Smooth muscle cell (in vitro differentiated cells): ENCODE results near the gene HLA-DPA1. TPM values are rescaled to one million over a fixed set of nuclear protein-coding genes. Genes with fewer than 3 reads are reported as not detected.

ENCODE experiments used
- DNase-seq: peaks from one replicate; lab custom pipeline; 2025; ENCODE audit not compliant: unreplicated experiment; lab: John Stamatoyannopoulos, UW
- H2AFZ ChIP-seq: fragments of 200-600 bp; sonication (generic); 2 replicates; pipeline ENCODE4 v1.6.0; 2016; ENCODE audit warnings: antibody characterized with exemption, low read depth, mild to moderate bottlenecking
- H3F3A ChIP-seq: fragments of 200-600 bp; sonication (generic); 2 replicates; pipeline ENCODE4 v1.6.0; 2017; ENCODE audit warnings: antibody characterized with exemption, low read depth
- H3K27ac ChIP-seq: fragments of 200-600 bp; sonication (generic); 2 replicates; pipeline ENCODE4 v1.5.1; 2016; ENCODE audit warnings: low read depth, mild to moderate bottlenecking
- H3K27me3 ChIP-seq: fragments of 200-600 bp; sonication (generic); 2 replicates; pipeline ENCODE4 v1.6.1; 2016; ENCODE audit warnings: low read depth, mild to moderate bottlenecking
- H3K36me3 ChIP-seq: fragments of 200-600 bp; sonication (generic); 2 replicates; pipeline ENCODE4 v1.5.1; 2016; ENCODE audit warnings: low read depth
- H3K4me1 ChIP-seq: fragments of 200-600 bp; sonication (generic); 2 replicates; pipeline ENCODE4 v1.5.1; 2016; ENCODE audit warnings: low read depth
- H3K4me2 ChIP-seq: fragments of 200-600 bp; sonication (generic); 2 replicates; pipeline ENCODE4 v1.6.0; 2016; ENCODE audit warnings: mild to moderate bottlenecking
- H3K4me3 ChIP-seq: fragments of 200-600 bp; sonication (generic); 2 replicates; pipeline ENCODE4 v1.5.1; 2016; ENCODE audit warnings: mild to moderate bottlenecking
- H3K79me2 ChIP-seq: fragments of 200-600 bp; sonication (generic); 2 replicates; pipeline ENCODE4 v1.6.0; 2016; ENCODE audit warnings: low read depth, mild to moderate bottlenecking
- H3K9ac ChIP-seq: fragments of 200-600 bp; sonication (generic); 2 replicates; pipeline ENCODE4 v1.6.0; 2016; ENCODE audit warnings: low read depth
- H3K9me3 ChIP-seq: fragments of 200-600 bp; sonication (generic); replicated peaks from 2 replicates; pipeline ENCODE4 v1.5.1; 2016; ENCODE audit warnings: low read depth
- H4K20me1 ChIP-seq: fragments of 200-600 bp; sonication (generic); 2 replicates; pipeline ENCODE4 v1.6.0; 2016; ENCODE audit warnings: low read depth
- WGBS: methylation state at CpG from one replicate; pipeline ENCODE4 v1.1.7; 2016; ENCODE audit warnings: low lambda C conversion rate; 5-methylcytosine and 5-hydroxymethylcytosine counted together
- polyA plus RNA-seq: library from polyadenylated mRNA; unstranded; fragments of >200 nt; fragmentation: Nextera tagmentation; extraction: Ambion mirVana; gene quantifications from 2 replicates; pipeline ENCODE4 v1.2.1, GENCODE V29; 2016
- total RNA-seq: library from RNA; depleted of rRNA; stranded (reverse); fragments of >200 nt; gene quantifications from 2 replicates; pipeline ENCODE4 v1.2.3, GENCODE V29; 2014
- TF ChIP-seq, protein P1 (sequence below): fragments of 200-600 bp; sonication (generic); IDR thresholded peaks from 2 replicates; pipeline ENCODE4 v1.5.1; 2017; ENCODE audit warnings: borderline replicate concordance, mild to moderate bottlenecking, antibody characterized with exemption; ENCODE audit not compliant: insufficient read depth, poor library complexity, severe bottlenecking

The HLA-DPA1 gene
- total and polyA plus RNA-seq, 2 experiments from 2014 or later, result 1.1 to 1.3 TPM

DNA sequence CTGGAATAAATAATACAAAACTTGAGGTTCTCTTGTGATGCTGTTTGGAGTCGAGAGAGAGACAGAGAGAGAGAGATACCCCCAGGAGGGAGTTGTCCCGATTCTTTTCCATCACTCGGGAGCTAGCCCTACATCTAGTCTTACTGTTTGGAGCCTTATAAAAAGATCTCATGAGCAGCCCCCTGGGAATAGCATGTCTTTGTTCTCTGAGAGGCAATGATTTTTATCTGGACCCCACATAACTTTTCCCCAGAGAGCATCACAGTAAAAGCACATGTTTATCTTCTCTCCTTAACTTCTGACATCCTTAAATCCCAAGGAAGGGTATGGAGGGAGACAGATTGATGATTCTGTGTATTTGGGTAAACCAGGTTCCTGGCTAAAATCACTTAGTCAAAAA, 43.2 kb downstream of the HLA-DPA1 start:
- Histone ChIP-seq H3K27me3 (peaks cover 48% of the 10 kb centered on the region), H3K4me2 (no peak overlapping the region), H3K27ac (no peak overlapping the region), H3K4me3 (no peak overlapping the region), H4K20me1 (no peaks in the 10 kb centered on the region), H3K79me2 (no peaks in the 10 kb centered on the region), H3K36me3 (no peaks in the 10 kb centered on the region), H3K4me1 (no peaks in the 10 kb centered on the region), H2AFZ (no peak overlapping the region), H3K9me3 (no peaks in the 10 kb centered on the region), H3K9ac (no peak overlapping the region), H3F3A (no peaks in the 10 kb centered on the region)
- TF ChIP-seq, protein P1, sequence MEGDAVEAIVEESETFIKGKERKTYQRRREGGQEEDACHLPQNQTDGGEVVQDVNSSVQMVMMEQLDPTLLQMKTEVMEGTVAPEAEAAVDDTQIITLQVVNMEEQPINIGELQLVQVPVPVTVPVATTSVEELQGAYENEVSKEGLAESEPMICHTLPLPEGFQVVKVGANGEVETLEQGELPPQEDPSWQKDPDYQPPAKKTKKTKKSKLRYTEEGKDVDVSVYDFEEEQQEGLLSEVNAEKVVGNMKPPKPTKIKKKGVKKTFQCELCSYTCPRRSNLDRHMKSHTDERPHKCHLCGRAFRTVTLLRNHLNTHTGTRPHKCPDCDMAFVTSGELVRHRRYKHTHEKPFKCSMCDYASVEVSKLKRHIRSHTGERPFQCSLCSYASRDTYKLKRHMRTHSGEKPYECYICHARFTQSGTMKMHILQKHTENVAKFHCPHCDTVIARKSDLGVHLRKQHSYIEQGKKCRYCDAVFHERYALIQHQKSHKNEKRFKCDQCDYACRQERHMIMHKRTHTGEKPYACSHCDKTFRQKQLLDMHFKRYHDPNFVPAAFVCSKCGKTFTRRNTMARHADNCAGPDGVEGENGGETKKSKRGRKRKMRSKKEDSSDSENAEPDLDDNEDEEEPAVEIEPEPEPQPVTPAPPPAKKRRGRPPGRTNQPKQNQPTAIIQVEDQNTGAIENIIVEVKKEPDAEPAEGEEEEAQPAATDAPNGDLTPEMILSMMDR, result no peak
- DNase-seq, result no peak
- WGBS, result 48% methylated on average over 3 of the region's 3 CpGs

DNA sequence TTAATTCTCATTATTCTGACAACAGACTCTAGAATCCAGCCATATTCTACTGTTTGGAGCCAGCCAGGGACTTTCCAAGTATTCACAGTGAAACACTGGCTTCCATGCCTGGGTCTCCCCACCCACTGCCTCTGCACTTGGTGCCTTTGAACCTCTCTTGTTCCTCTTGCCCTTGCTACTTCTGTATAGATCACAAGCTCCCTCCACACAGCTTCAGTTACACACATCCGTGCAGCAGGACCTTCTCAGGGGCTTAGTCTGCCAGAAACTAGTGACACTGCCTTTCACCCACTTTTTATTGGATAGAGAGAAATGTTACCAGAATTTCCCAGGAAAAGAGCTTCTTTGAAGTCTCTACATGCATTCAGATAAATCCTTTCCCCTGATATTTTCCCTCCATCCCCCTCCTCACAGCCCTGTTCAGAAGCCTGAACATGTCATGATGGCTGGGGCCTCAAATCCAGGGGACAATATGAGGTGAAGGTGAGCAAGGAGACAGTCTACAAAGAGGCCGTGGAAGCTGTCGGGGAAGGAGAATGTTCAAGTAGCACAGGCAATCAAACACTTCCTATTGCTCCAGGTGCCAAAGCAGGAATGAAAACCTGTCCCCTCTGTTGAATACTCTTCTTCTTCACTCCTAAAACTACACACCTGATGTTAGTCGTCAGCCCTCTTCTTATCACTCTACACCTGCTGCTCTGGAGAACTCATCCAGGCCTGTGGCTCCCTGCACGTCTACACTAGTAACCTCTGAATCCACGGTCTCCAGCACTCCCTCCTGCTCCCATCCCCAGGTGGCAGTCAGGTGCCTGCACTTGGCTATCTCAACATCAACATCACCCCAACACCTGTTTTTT, 43.9 kb downstream of the HLA-DPA1 start:
- H3K9ac ChIP-seq, result no peak overlapping the region
- DNase-seq, result no peak
- no peak overlapping the region for H3K4me3 ChIP-seq
- no peaks in the 10 kb centered on the region for H3K4me1 ChIP-seq
- H3K4me2 ChIP-seq, result no peak overlapping the region
- no peaks in the 10 kb centered on the region for H3F3A ChIP-seq
- H3K36me3 ChIP-seq, result no peaks in the 10 kb centered on the region
- H4K20me1 ChIP-seq, result no peaks in the 10 kb centered on the region
- no peaks in the 10 kb centered on the region for H3K9me3 ChIP-seq
- TF ChIP-seq, protein P1, result no peak
- H2AFZ ChIP-seq, result no peak overlapping the region
- WGBS, result 65% methylated on average over 6 of the region's 6 CpGs
- H3K27ac ChIP-seq, result no peak overlapping the region
- H3K27me3 ChIP-seq, result peaks cover 50% of the 10 kb centered on the region
- H3K79me2 ChIP-seq, result no peaks in the 10 kb centered on the region

DNA sequence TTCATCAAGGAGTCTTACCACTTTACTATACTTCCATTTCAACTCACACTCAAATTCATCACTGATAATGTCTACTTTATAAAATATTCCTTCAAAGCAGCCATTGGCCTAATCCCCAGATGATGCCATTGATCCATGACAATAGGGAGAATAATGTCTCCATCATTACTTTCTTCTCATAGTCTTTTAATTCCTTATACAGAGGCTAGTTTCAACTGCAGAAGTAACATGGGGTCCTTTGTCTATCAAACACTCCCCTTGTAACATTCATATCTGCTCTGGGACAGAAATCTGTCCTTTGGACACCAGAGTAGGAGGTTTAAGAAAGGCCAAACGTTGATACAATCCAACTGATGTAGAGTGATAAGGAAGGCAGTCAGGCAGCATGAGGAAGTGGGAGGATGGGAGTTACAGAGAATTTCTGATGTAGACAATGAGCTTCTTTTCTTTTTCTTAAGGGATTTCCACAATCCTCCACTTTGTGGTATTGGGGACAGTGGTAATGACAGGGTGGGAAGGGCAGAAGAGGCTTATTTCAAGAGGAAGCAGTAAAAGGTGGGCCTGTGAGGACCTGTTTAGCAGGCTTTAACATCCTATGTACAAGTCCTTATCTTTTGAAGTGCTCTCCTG, 45.1 kb downstream of the HLA-DPA1 start:
- H4K20me1 ChIP-seq, result no peaks in the 10 kb centered on the region
- WGBS, result 32% methylated on average over 1 of the region's 1 CpG
- no peak overlapping the region for H2AFZ ChIP-seq
- no peak overlapping the region for H3K9ac ChIP-seq
- DNase-seq, result no peak
- H3K4me1 ChIP-seq, result no peaks in the 10 kb centered on the region
- peaks cover 46% of the 10 kb centered on the region for H3K27me3 ChIP-seq
- TF ChIP-seq, protein P1, result no peak
- no peaks in the 10 kb centered on the region for H3K79me2 ChIP-seq
- no peaks in the 10 kb centered on the region for H3K36me3 ChIP-seq
- no peaks in the 10 kb centered on the region for H3F3A ChIP-seq
- H3K9me3 ChIP-seq, result no peaks in the 10 kb centered on the region
- no peak overlapping the region for H3K4me3 ChIP-seq
- no peak overlapping the region for H3K4me2 ChIP-seq
- H3K27ac ChIP-seq, result no peak overlapping the region
